ENCODE measurements around the gene TBC1D16. TPM values are rescaled to one million over a fixed set of nuclear protein-coding genes. Genes with fewer than 3 reads are reported as not detected.

TBC1D16 gene
- total RNA-seq, 1 experiment from 2014 or later, result 96.1 TPM

DNA sequence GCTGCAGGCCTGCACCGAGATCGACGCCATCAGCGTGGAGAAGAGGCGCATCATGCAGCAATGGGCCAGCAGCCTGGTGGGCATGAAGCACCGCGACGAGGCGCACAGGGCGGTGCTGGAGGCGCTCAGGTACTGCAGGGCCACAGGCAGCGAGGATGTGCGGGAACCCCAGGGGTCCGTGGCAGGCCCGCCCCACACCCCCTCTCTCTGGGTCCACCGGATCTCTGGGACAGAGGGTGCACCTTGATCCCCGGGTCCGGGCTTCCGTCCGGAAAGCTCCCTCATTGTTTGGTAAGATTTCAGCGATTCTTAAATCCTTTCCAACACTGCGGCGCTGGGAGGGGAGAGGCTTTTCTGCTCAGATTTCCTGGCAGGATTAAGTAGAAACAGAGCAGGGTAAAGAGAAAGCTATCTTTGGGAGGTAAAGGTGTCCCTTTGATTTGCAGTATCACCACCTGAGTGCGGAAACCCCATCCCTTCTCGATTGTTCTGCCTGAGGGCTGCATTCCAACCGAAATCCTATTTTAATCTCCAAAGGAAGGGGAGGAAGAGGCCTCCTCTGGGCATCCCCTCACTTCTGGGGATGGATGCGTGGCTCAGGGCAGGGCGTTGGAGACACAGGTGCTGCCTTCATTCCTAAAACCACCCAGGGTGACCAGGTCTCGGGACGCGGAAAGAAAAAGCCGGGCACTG is 30.0 kb upstream of the TBC1D16 start (continued):
- TF ChIP-seq, protein P1, sequence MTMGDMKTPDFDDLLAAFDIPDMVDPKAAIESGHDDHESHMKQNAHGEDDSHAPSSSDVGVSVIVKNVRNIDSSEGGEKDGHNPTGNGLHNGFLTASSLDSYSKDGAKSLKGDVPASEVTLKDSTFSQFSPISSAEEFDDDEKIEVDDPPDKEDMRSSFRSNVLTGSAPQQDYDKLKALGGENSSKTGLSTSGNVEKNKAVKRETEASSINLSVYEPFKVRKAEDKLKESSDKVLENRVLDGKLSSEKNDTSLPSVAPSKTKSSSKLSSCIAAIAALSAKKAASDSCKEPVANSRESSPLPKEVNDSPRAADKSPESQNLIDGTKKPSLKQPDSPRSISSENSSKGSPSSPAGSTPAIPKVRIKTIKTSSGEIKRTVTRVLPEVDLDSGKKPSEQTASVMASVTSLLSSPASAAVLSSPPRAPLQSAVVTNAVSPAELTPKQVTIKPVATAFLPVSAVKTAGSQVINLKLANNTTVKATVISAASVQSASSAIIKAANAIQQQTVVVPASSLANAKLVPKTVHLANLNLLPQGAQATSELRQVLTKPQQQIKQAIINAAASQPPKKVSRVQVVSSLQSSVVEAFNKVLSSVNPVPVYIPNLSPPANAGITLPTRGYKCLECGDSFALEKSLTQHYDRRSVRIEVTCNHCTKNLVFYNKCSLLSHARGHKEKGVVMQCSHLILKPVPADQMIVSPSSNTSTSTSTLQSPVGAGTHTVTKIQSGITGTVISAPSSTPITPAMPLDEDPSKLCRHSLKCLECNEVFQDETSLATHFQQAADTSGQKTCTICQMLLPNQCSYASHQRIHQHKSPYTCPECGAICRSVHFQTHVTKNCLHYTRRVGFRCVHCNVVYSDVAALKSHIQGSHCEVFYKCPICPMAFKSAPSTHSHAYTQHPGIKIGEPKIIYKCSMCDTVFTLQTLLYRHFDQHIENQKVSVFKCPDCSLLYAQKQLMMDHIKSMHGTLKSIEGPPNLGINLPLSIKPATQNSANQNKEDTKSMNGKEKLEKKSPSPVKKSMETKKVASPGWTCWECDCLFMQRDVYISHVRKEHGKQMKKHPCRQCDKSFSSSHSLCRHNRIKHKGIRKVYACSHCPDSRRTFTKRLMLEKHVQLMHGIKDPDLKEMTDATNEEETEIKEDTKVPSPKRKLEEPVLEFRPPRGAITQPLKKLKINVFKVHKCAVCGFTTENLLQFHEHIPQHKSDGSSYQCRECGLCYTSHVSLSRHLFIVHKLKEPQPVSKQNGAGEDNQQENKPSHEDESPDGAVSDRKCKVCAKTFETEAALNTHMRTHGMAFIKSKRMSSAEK (CRISPR knock-in tag; IDR thresholded peaks at IDR 0.05; ENCODE audit: borderline replicate concordance), result no peak

DNA sequence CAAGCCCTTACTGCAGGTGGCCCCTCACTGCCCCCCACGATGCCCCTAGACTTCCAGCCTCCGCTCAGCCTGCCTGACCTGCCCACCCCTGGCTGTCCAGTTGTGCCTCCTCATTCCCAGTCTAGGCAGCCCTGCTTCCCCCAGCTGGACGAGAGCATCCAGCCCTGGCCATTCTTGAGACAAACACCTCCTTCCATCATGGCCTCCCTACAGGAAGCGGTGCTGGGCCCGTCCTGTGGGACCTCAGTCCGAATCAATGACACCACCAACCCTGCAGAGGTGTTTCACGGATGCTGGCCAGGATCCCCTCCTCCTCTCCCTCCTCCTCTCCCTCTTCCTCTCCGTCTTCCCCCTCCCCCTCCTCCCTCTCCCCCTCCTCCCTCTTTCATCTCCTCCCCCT is 29.0 kb upstream of the TBC1D16 start:
- H3K27me3 Mint-ChIP-seq (ENCODE audit: low read depth), result no peaks in the 10 kb centered on the region
- ATAC-seq (no peak), DNase-seq (ENCODE audit: low spot score) (no peak)
- TF ChIP-seq JUN (CRISPR knock-in tag; IDR thresholded peaks at IDR 0.05) (no peak), ZNF263 (CRISPR knock-in tag; IDR thresholded peaks at IDR 0.05; ENCODE audit: low read depth) (peak; percentile 74; the same call in 1 of the 2 replicates)
- CTCF ChIA-PET, result interaction anchor here (0.5 to 2.3 kb wide), 3 partner anchors 37 to 94 kb away, joined by 3 to 9 read pairs (median 6); partner anchors contain the start of gene GAA
- H3K27ac Mint-ChIP-seq, result no peak overlapping the region
- no peak overlapping the region for H3K4me3 Mint-ChIP-seq
- peaks cover 23% of the 10 kb centered on the region for H3K4me1 Mint-ChIP-seq
- POLR2A ChIA-PET, result no interaction called here
- no peaks in the 10 kb centered on the region; the same call in 1 of the 2 replicates for H3K36me3 Mint-ChIP-seq
- H3K9me3 Mint-ChIP-seq, result no peaks in the 10 kb centered on the region

DNA sequence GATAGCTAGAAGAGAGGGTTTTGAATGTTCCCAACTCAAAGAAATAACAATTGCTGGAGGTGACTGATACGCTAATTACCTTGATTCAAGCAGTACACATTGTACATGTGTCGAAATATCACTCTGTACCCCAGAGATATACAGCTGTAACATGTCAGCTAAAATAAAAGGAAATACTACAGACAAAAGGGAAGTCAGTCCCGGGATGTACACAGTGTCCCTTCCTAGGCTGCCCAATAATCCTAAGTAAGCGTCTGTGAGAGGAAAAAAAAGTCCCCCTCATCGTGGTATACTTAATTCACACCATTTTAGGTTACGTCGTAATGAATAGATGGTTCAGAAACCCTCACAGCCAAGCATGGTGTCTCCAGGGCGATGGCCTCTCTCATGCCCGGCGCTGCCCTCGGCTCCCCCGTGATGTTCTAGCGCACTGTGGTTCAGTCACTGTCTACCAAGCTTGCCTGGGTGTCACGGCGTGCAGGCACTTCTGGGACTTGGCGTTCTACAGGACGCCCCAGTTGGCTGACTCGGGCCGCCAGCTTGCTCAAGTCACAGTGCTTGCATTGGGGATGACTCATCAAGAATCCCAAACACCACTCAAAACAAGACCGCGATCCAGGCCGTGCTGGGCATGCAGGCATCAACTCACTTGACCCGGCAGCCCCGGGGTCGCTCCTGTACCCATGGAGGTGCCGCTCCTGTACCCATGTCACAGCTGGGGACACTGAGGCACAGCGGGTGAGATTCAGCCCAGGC is 28.3 kb upstream of the TBC1D16 start:
- Mint-ChIP-seq H3K27ac (peak overlapping the region; percentile 79; the same call in 1 of the 2 replicates), H3K9me3 (no peaks in the 10 kb centered on the region), H3K36me3 (no peaks in the 10 kb centered on the region; the same call in 1 of the 2 replicates), H3K27me3 (ENCODE audit: low read depth) (no peaks in the 10 kb centered on the region), H3K4me1 (peaks cover 23% of the 10 kb centered on the region), H3K4me3 (no peak overlapping the region)
- DNase-seq (ENCODE audit: low spot score) (no peak), ATAC-seq (no peak)
- POLR2A ChIA-PET, result no interaction called here
- TF ChIP-seq SP1 (CRISPR knock-in tag; conservative IDR thresholded peaks at IDR 0.05) (no peak), GABPB1 (CRISPR knock-in tag; IDR thresholded peaks at IDR 0.05) (peak; percentile 69; the same call in 1 of the 2 replicates), NFE2L1 (CRISPR knock-in tag; IDR thresholded peaks at IDR 0.05) (peak; percentile 75; the same call in 1 of the 2 replicates)
- CTCF ChIA-PET, result interaction anchor here (0.8 to 2.3 kb wide), 3 partner anchors 19 to 56 kb away, joined by 3 to 9 read pairs (median 5); partner anchors contain the start of gene GAA

DNA sequence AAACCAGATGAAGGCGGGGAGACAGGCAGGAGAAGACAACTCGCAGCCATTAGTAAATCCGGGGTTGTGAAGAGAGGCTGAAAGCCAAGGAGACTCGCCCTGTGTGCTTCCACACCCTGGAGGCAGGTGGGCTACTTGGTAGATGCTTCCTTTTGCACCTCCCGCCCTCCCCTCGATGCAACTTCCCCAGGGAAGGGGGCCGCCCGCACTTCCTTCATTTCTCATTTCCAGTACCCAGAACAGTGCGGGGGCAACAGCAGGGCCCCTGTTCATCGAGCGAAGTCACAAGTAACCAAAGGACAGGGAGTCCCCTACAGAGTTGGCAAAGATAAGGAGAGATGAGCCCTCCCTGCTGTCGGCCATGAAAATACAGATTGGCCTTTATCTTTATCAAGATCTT is 25.7 kb upstream of the TBC1D16 start:
- ATAC-seq, result no peak
- no peak overlapping the region for H3K4me3 Mint-ChIP-seq
- H3K9me3 Mint-ChIP-seq, result no peaks in the 10 kb centered on the region
- POLR2A ChIA-PET, result no interaction called here
- H3K27ac Mint-ChIP-seq, result no peak overlapping the region
- peaks cover 3% of the 10 kb centered on the region for H3K36me3 Mint-ChIP-seq
- CTCF ChIA-PET, result interaction anchor here (1.3 kb wide), 1 partner anchor 40 kb away, joined by 4 read pairs; the partner anchor contains the start of gene GAA
- peaks cover 16% of the 10 kb centered on the region for H3K4me1 Mint-ChIP-seq
- DNase-seq (ENCODE audit: low spot score), result no peak
- no peaks in the 10 kb centered on the region for H3K27me3 Mint-ChIP-seq (ENCODE audit: low read depth)
- TF ChIP-seq ZBTB21 (CRISPR knock-in tag; IDR thresholded peaks at IDR 0.05; ENCODE audit: borderline replicate concordance) (no peak), ZNF396 (CRISPR knock-in tag; IDR thresholded peaks at IDR 0.05; ENCODE audit: borderline replicate concordance) (no peak), ZNF416 (CRISPR knock-in tag; IDR thresholded peaks at IDR 0.05) (no peak), PRRX2 (CRISPR knock-in tag; IDR thresholded peaks at IDR 0.05) (no peak), ZNF423 (CRISPR knock-in tag; IDR thresholded peaks at IDR 0.05) (no peak)
- TF ChIP-seq, protein P2, sequence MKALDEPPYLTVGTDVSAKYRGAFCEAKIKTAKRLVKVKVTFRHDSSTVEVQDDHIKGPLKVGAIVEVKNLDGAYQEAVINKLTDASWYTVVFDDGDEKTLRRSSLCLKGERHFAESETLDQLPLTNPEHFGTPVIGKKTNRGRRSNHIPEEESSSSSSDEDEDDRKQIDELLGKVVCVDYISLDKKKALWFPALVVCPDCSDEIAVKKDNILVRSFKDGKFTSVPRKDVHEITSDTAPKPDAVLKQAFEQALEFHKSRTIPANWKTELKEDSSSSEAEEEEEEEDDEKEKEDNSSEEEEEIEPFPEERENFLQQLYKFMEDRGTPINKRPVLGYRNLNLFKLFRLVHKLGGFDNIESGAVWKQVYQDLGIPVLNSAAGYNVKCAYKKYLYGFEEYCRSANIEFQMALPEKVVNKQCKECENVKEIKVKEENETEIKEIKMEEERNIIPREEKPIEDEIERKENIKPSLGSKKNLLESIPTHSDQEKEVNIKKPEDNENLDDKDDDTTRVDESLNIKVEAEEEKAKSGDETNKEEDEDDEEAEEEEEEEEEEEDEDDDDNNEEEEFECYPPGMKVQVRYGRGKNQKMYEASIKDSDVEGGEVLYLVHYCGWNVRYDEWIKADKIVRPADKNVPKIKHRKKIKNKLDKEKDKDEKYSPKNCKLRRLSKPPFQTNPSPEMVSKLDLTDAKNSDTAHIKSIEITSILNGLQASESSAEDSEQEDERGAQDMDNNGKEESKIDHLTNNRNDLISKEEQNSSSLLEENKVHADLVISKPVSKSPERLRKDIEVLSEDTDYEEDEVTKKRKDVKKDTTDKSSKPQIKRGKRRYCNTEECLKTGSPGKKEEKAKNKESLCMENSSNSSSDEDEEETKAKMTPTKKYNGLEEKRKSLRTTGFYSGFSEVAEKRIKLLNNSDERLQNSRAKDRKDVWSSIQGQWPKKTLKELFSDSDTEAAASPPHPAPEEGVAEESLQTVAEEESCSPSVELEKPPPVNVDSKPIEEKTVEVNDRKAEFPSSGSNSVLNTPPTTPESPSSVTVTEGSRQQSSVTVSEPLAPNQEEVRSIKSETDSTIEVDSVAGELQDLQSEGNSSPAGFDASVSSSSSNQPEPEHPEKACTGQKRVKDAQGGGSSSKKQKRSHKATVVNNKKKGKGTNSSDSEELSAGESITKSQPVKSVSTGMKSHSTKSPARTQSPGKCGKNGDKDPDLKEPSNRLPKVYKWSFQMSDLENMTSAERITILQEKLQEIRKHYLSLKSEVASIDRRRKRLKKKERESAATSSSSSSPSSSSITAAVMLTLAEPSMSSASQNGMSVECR (CRISPR knock-in tag; IDR thresholded peaks at IDR 0.05; ENCODE audit: borderline replicate concordance), result no peak
- TF ChIP-seq, protein P1 (CRISPR knock-in tag; IDR thresholded peaks at IDR 0.05; ENCODE audit: borderline replicate concordance), result no peak
- TF ChIP-seq, protein P3, sequence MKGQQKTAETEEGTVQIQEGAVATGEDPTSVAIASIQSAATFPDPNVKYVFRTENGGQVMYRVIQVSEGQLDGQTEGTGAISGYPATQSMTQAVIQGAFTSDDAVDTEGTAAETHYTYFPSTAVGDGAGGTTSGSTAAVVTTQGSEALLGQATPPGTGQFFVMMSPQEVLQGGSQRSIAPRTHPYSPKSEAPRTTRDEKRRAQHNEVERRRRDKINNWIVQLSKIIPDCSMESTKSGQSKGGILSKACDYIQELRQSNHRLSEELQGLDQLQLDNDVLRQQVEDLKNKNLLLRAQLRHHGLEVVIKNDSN (CRISPR knock-in tag; IDR thresholded peaks at IDR 0.05), result no peak
